Naive thymus-derived CD4-positive, alpha-beta T cell (primary cell): ENCODE results near the gene GMIP. TPM values are rescaled to one million over a fixed set of nuclear protein-coding genes. Genes with fewer than 3 reads are reported as not detected.
A peak's percentile ranks its signal among the peaks of the same experiment; 100 is the strongest.

Experiments
- ATAC-seq: fragments of 150-1000 bp; cut with Tn5 transposase; 2 replicates; pipeline ENCODE4 v1.10.0; 2021; ENCODE audit warnings: mild to moderate bottlenecking, moderate library complexity
- CTCF ChIA-PET: fragments of 350-600 bp; sonication (Branson Sonifier 250); formaldehyde crosslinking; loops from one replicate; lab custom pipeline; 2021; ENCODE audit warnings: antibody characterized with exemption; lab: Charles Lee
- POLR2A ChIA-PET: fragments of 350-600 bp; sonication (Branson Sonifier 250); formaldehyde crosslinking; loops from one replicate; lab custom pipeline; 2021; ENCODE audit warnings: antibody characterized with exemption, inconsistent platforms; lab: Charles Lee
- DNase-seq, 9 donors: peaks; one replicate each; pipeline versions ENCODE4 v3.0.0 to v3.0.0-alpha.2; 2020 to 2022; ENCODE audit warnings: mixed read lengths in 1 of 9
- H3K27ac ChIP-seq: one replicate; pipeline ENCODE4 v1.7.0; 2013; ENCODE audit warnings: mild to moderate bottlenecking, low read depth, low read length, moderate library complexity
- H3K27me3 ChIP-seq, 2 donors: one replicate each; pipeline ENCODE4 v1.7.0; 2013; ENCODE audit warnings: low read length in 2 of 2, mild to moderate bottlenecking in 2 of 2, moderate library complexity in 2 of 2; ENCODE audit not compliant: control insufficient read depth in 2 of 2, insufficient read depth in 2 of 2
- H3K36me3 ChIP-seq, 3 experiments: 1 replicate in 2 of 3; 2 replicates in 1 of 3; pipeline ENCODE4 v1.7.0; 2013; ENCODE audit warnings: low read length in 3 of 3, mild to moderate bottlenecking in 3 of 3, moderate library complexity in 1 of 3; ENCODE audit not compliant: insufficient read depth in 3 of 3, control insufficient read depth in 2 of 3
- H3K4me1 ChIP-seq, 2 donors: one replicate each; pipeline ENCODE4 v1.7.0; 2013; ENCODE audit warnings: low read length in 2 of 2, mild to moderate bottlenecking in 2 of 2, moderate library complexity in 1 of 2; ENCODE audit not compliant: control insufficient read depth in 2 of 2, insufficient read depth in 2 of 2
- H3K4me3 ChIP-seq: 2 replicates; pipeline ENCODE4 v1.7.0; 2013; ENCODE audit warnings: mild to moderate bottlenecking, low read length
- H3K9me3 ChIP-seq, 3 experiments: 1 replicate in 2 of 3; 2 replicates in 1 of 3; pipeline ENCODE4 v1.7.0; 2013; ENCODE audit warnings: low read length in 3 of 3; ENCODE audit not compliant: control insufficient read depth in 2 of 3
- H3K27ac Mint-ChIP-seq, 9 donors: one replicate each; pipeline ENCODE4 v1.8.0; 2020 to 2022; ENCODE audit warnings: mixed read lengths in 9 of 9, mild to moderate bottlenecking in 8 of 9, moderate library complexity in 5 of 9, inconsistent platforms in 2 of 9
- H3K27me3 Mint-ChIP-seq, 5 donors: one replicate each; pipeline ENCODE4 v1.8.0; 2021 to 2022; ENCODE audit warnings: mixed read lengths in 5 of 5, mild to moderate bottlenecking in 1 of 5
- H3K36me3 Mint-ChIP-seq, 5 donors: one replicate each; pipeline ENCODE4 v1.8.0; 2020 to 2022; ENCODE audit warnings: mixed read lengths in 5 of 5, mild to moderate bottlenecking in 3 of 5, inconsistent platforms in 1 of 5
- H3K4me1 Mint-ChIP-seq, 7 donors: one replicate each; pipeline ENCODE4 v1.8.0; 2020 to 2022; ENCODE audit warnings: mixed read lengths in 7 of 7, mild to moderate bottlenecking in 3 of 7, inconsistent platforms in 1 of 7
- H3K4me3 Mint-ChIP-seq, 10 donors: one replicate each; pipeline ENCODE4 v1.8.0; 2020 to 2022; ENCODE audit warnings: mild to moderate bottlenecking in 10 of 10, mixed read lengths in 10 of 10, moderate library complexity in 6 of 10, inconsistent platforms in 2 of 10
- H3K9me3 Mint-ChIP-seq, 11 donors: one replicate each; pipeline ENCODE4 v1.8.0; 2020 to 2022; ENCODE audit warnings: mixed read lengths in 11 of 11, mild to moderate bottlenecking in 4 of 11, inconsistent platforms in 1 of 11, moderate library complexity in 1 of 11
- intact Hi-C, 2 donors: fragments of 100-400 bp; cut with micrococcal nuclease; formaldehyde crosslinking; loops; one replicate each; pipeline ENCODE4 v1.15.1; 2023
- polyA plus RNA-seq, 2 donors: library from polyadenylated mRNA; unstranded; fragments of 300-500 nt; fragmentation: Illumina TruSeq; gene quantifications; one replicate each; pipeline ENCODE4 v1.2.3, GENCODE V29; 2021
- total RNA-seq, 6 experiments: library from RNA in 5 of 6; stranded (reverse) in 5 of 6; gene quantifications; 1 replicate in 5 of 6; 2 replicates in 1 of 6; pipeline ENCODE4 v1.2.3 and lab custom pipeline; 2021 to 2026

GMIP gene
- total and polyA plus RNA-seq, 7 experiments from 2014 or later, result 32.9 to 141 (median 99.1) TPM

- Mint-ChIP-seq H3K36me3 (peaks cover 3 to 47% (median 10%) of the 10 kb centered on the region in 5 donors), H3K4me1 (peaks cover 23 to 66% (median 43%) of the 10 kb centered on the region in 7 donors)
- H3K27ac ChIP-seq, result no peak overlapping the region
These were observed 54.9 kb downstream of the GMIP start for GRCh38 chr19:19588546-19588945.

GRCh38 chr19:19587771-19588170 lies 55.7 kb downstream of the GMIP start:
- DNase-seq (no peak), ATAC-seq (no peak)
- peaks cover 0 to 42% (median 10%) of the 10 kb centered on the region in 5 donors for H3K36me3 Mint-ChIP-seq
- peaks cover 17 to 30% of the 10 kb centered on the region in 2 donors for H3K4me1 ChIP-seq
- no peaks in the 10 kb centered on the region for H3K9me3 ChIP-seq
- no peaks in the 10 kb centered on the region for H3K27me3 ChIP-seq
- intact Hi-C loops, result no loop called here
- H3K27me3 Mint-ChIP-seq, result no peaks in the 10 kb centered on the region
- peak overlapping the region in 2 of 10 donors; percentile 34 to 58 for H3K4me3 Mint-ChIP-seq
- H3K27ac Mint-ChIP-seq, result peak overlapping the region in 3 of 9 donors; percentile 83 to 89 (median 84)
- H3K27ac ChIP-seq, result no peak overlapping the region
- peaks cover 25 to 62% (median 40%) of the 10 kb centered on the region in 7 donors for H3K4me1 Mint-ChIP-seq
- H3K9me3 Mint-ChIP-seq, result no peaks in the 10 kb centered on the region
- H3K4me3 ChIP-seq, result no peak overlapping the region
- CTCF ChIA-PET, result interaction anchor here (1.2 kb wide), 1 partner anchor 19 kb away, joined by 3 read pairs; no protein-coding TSS in a partner anchor
- POLR2A ChIA-PET, result interaction anchor here (0.7 to 7.8 kb wide), 4 partner anchors 9 to 81 kb away, joined by 3 to 49 read pairs (median 8); partner anchors contain the start of gene ZNF101
- peaks cover 0 to 8% (median 0%) of the 10 kb centered on the region in 3 experiments for H3K36me3 ChIP-seq

More at GRCh38 chr19:19588546-19588945, 54.9 kb downstream of the GMIP start:
- intact Hi-C loops, result no loop called here
- peaks cover 0 to 16% (median 0%) of the 10 kb centered on the region in 3 experiments for H3K36me3 ChIP-seq
- H3K4me1 ChIP-seq, result peaks cover 17 to 30% of the 10 kb centered on the region in 2 donors
- H3K4me3 ChIP-seq, result no peak overlapping the region
- H3K27me3 ChIP-seq, result no peaks in the 10 kb centered on the region
- ChIA-PET POLR2A (interaction anchor here (0.6 to 7.8 kb wide), 3 partner anchors 11 to 39 kb away, joined by 3 to 49 read pairs (median 5); no protein-coding TSS in a partner anchor), CTCF (no interaction called here)
- Mint-ChIP-seq H3K27me3 (no peaks in the 10 kb centered on the region), H3K9me3 (no peaks in the 10 kb centered on the region), H3K27ac (peak overlapping the region in 6 of 9 donors; percentile 26 to 89 (median 72)), H3K4me3 (peak overlapping the region in 6 of 10 donors; percentile 13 to 65 (median 18))
- no peak for ATAC-seq
- no peak for DNase-seq
- no peaks in the 10 kb centered on the region for H3K9me3 ChIP-seq

- Mint-ChIP-seq H3K27ac (peak overlapping the region in 1 of 9 donors; percentile 40), H3K4me1 (peaks cover 15 to 59% (median 37%) of the 10 kb centered on the region in 7 donors)
- POLR2A ChIA-PET, result no interaction called here
These were observed 59.1 kb downstream of the GMIP start for GRCh38 chr19:19584356-19584755.

GRCh38 chr19:19582471-19582870 lies 61.0 kb downstream of the GMIP start:
- no peaks in the 10 kb centered on the region for H3K4me1 ChIP-seq
- no peak overlapping the region for H3K4me3 Mint-ChIP-seq
- POLR2A ChIA-PET, result interaction anchor here (0.7 to 1.3 kb wide), 7 partner anchors 10 to 173 kb away, joined by 3 to 5 read pairs (median 3); no protein-coding TSS in a partner anchor
- no peaks in the 10 kb centered on the region for H3K27me3 Mint-ChIP-seq
- ATAC-seq (no peak), DNase-seq (no peak)
- H3K4me1 Mint-ChIP-seq, result peaks cover 9 to 42% (median 27%) of the 10 kb centered on the region in 7 donors
- CTCF ChIA-PET, result interaction anchor here (0.6 to 1.7 kb wide), 3 partner anchors 29 to 249 kb away, joined by 3 to 5 read pairs (median 3); no protein-coding TSS in a partner anchor
- H3K9me3 Mint-ChIP-seq, result no peaks in the 10 kb centered on the region
- peaks cover 0 to 21% (median 6%) of the 10 kb centered on the region in 5 donors for H3K36me3 Mint-ChIP-seq
- no peaks in the 10 kb centered on the region for H3K9me3 ChIP-seq
- no peaks in the 10 kb centered on the region for H3K36me3 ChIP-seq
- intact Hi-C loops, result no loop called here
- H3K27ac ChIP-seq, result no peak overlapping the region
- no peaks in the 10 kb centered on the region for H3K27me3 ChIP-seq
- peak overlapping the region in 2 of 9 donors; percentile 38 to 68 for H3K27ac Mint-ChIP-seq
- H3K4me3 ChIP-seq, result no peak overlapping the region

More at GRCh38 chr19:19584356-19584755, 59.1 kb downstream of the GMIP start:
- Mint-ChIP-seq H3K9me3 (no peaks in the 10 kb centered on the region), H3K36me3 (peaks cover 0 to 32% (median 10%) of the 10 kb centered on the region in 5 donors), H3K4me3 (no peak overlapping the region), H3K27me3 (no peaks in the 10 kb centered on the region)
- H3K27ac ChIP-seq, result no peak overlapping the region
- intact Hi-C loops, result no loop called here
- no peaks in the 10 kb centered on the region for H3K9me3 ChIP-seq
- H3K4me3 ChIP-seq, result no peak overlapping the region
- no peaks in the 10 kb centered on the region for H3K4me1 ChIP-seq
- no peaks in the 10 kb centered on the region for H3K27me3 ChIP-seq
- CTCF ChIA-PET, result interaction anchor here (1.7 kb wide), 1 partner anchor 31 kb away, joined by 5 read pairs; no protein-coding TSS in a partner anchor
- no peaks in the 10 kb centered on the region for H3K36me3 ChIP-seq
- DNase-seq, result no peak
- no peak for ATAC-seq

- Histone ChIP-seq H3K9me3 (no peaks in the 10 kb centered on the region), H3K36me3 (no peaks in the 10 kb centered on the region), H3K4me3 (no peak overlapping the region), H3K4me1 (no peaks in the 10 kb centered on the region), H3K27ac (no peak overlapping the region), H3K27me3 (no peaks in the 10 kb centered on the region)
- ChIA-PET CTCF (no interaction called here), POLR2A (interaction anchor here (1.2 kb wide), 1 partner anchor 46 kb away, joined by 3 read pairs; no protein-coding TSS in a partner anchor)
- intact Hi-C loops, result no loop called here
- Mint-ChIP-seq H3K36me3 (peaks cover 0 to 21% (median 6%) of the 10 kb centered on the region in 5 donors), H3K27ac (peak overlapping the region in 6 of 9 donors; percentile 1 to 80 (median 31)), H3K4me3 (no peak overlapping the region), H3K4me1 (peaks cover 9 to 39% (median 27%) of the 10 kb centered on the region in 7 donors), H3K27me3 (no peaks in the 10 kb centered on the region), H3K9me3 (no peaks in the 10 kb centered on the region)
- no peak for DNase-seq
- no peak for ATAC-seq
These were observed 62.1 kb downstream of the GMIP start for GRCh38 chr19:19581391-19581790.

GRCh38 chr19:19580418-19580817 lies 63.0 kb downstream of the GMIP start:
- Histone ChIP-seq H3K36me3 (no peaks in the 10 kb centered on the region), H3K27ac (no peak overlapping the region), H3K27me3 (no peaks in the 10 kb centered on the region), H3K9me3 (no peaks in the 10 kb centered on the region), H3K4me1 (no peaks in the 10 kb centered on the region), H3K4me3 (no peak overlapping the region)
- DNase-seq (no peak), ATAC-seq (no peak)
- CTCF ChIA-PET, result no interaction called here
- Mint-ChIP-seq H3K4me1 (peaks cover 9 to 33% (median 25%) of the 10 kb centered on the region in 7 donors), H3K27ac (peak overlapping the region in 4 of 9 donors; percentile 21 to 64 (median 40)), H3K9me3 (no peaks in the 10 kb centered on the region), H3K27me3 (no peaks in the 10 kb centered on the region), H3K4me3 (no peak overlapping the region), H3K36me3 (peaks cover 0 to 22% (median 2%) of the 10 kb centered on the region in 5 donors)
- POLR2A ChIA-PET, result interaction anchor here (0.7 to 1.3 kb wide), 4 partner anchors 9 to 38 kb away, joined by 3 to 9 read pairs (median 3); no protein-coding TSS in a partner anchor
- intact Hi-C loops, result no loop called here
